Measurements from ENCODE around the gene NKTR. TPM values are rescaled to one million over a fixed set of nuclear protein-coding genes. Genes with fewer than 3 reads are reported as not detected.

Gene NKTR
- total and polyA plus RNA-seq, 9 of the 15 experiments (the other 6 are each of a cell fraction or from before 2014, with no cell fraction given): 19.7 to 123 (median 92.6) TPM

- peak; percentile 42 for TF ChIP-seq ZBTB40 (IDR thresholded peaks at IDR 0.05)
- TF ChIP-seq ZBTB40 (CRISPR knock-in tag; IDR thresholded peaks at IDR 0.05): no peak
- TF ChIP-seq TEAD1 (CRISPR knock-in tag; IDR thresholded peaks at IDR 0.05): 0 out of 4 replicates have a peak, but pooled peaks of 1 of the 2 experiments have one; percentile 14
- 0 out of 2 replicates have a peak, but pooled peaks have one; percentile 54 for TF ChIP-seq ELF1 (tag; IDR thresholded peaks at IDR 0.05)
- no peak for TF ChIP-seq ZNF347 (CRISPR knock-in tag; IDR thresholded peaks at IDR 0.05; ENCODE audit: low read depth)
- TF ChIP-seq JUN (IDR thresholded peaks at IDR 0.05; ENCODE audit: borderline replicate concordance, low read depth, low read length): no peak
- TF ChIP-seq JUN (CRISPR knock-in tag; IDR thresholded peaks at IDR 0.05; ENCODE audit: borderline replicate concordance): peak; percentile 44; the same call in 1 of the 2 replicates
- peak; percentile 43; the same call in 1 of the 2 replicates for TF ChIP-seq GABPB1 (CRISPR knock-in tag; IDR thresholded peaks at IDR 0.05)
- no peak for TF ChIP-seq SNRNP70 (optimal IDR thresholded peaks at IDR 0.05; ENCODE audit: low read depth, low read length)
- 0 out of 2 replicates have a peak, but pooled peaks have one; percentile 30 for TF ChIP-seq FOXP4 (CRISPR knock-in tag; IDR thresholded peaks at IDR 0.05; ENCODE audit: borderline replicate concordance)
- peak; percentile 16 for TF ChIP-seq HMGN3 (IDR thresholded peaks at IDR 0.05; ENCODE audit: borderline replicate concordance, extremely low read depth, insufficient read length, low read depth, low read length)
These were observed 53.3 kb downstream of the NKTR start, which contains the start of gene ZBTB47 (continued) for GRCh38 chr3:42653560-42654330.

Measured in K562 (cell line).